OCI-LY1 (cell line): ENCODE data around the gene XYLB.

Experiments
- CTCF ChIP-seq: fragments of 200-600 bp; sonication (generic), shearing (Covaris generic); IDR thresholded peaks from 2 replicates; pipeline ENCODE4 v1.5.1; 2017; ENCODE audit warnings: mild to moderate bottlenecking, antibody characterized with exemption, low read length, moderate library complexity, mixed read lengths
- EZH2 ChIP-seq: fragments of 200-600 bp; sonication (generic), shearing (Covaris generic); IDR thresholded peaks from 2 replicates; pipeline ENCODE4 v1.8.0; 2017; ENCODE audit warnings: borderline replicate concordance, mixed run types, mild to moderate bottlenecking, antibody characterized with exemption, low read length, moderate library complexity, mixed read lengths

DNA sequence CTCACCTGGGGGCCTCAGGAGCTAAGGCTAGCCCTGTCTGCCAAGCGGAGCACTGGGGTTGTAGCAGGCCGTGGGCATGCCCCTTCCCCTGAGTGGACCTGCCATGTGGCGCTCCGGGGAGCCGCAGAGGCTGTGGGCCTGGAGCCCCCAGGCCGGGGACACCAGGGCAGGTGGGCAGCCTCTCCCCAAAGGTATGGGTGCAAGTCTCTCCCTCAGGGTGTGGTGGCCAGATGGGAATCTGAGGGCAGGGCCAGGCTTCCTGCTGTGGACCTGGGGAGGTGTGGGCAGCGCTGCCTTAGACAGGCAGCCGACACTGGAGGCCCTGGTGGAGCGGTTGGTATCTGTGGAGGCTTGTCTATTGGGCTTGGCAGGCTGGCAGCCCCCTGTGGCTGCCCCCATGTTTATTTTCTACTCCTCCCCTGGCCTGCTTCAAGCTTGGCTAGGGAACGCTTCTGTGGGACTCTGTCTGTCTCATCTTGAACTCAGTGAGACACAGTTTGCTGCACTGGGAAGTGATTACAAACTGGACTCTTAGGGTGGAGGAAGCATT, 113.0 kb downstream of the XYLB start:
- TF ChIP-seq CTCF = no peak
- no peak for TF ChIP-seq EZH2
